ENCODE results near the gene MTHFD1L. TPM values are rescaled to one million over a fixed set of nuclear protein-coding genes. Genes with fewer than 3 reads are reported as not detected.

The MTHFD1L gene
- total and polyA plus RNA-seq, 2 donors = 13.9 to 16.0 TPM

DNA sequence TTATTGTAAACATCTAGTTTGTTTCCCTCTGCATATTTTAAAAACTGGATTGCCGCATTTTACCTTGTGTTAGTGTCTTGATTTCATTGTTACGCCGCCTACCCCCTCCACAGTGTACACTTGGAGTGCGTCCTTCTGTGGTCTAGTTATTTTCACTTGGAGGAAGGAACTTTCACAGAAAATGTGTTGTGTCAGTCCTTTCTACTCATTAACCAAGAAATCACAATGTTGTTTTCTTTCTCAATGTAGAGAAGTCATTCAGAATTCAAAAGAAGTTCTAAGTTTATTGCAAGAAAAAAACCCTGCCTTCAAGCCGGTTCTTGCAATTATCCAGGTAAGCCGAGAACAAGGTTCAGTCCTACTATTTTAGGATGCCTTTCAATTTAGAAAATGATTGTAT is 10.3 kb downstream of the MTHFD1L start:
- peaks cover 3 to 16% of the 10 kb centered on the region in 2 donors for H3K36me3 ChIP-seq (ENCODE audit: control insufficient read depth in 2 of 2, insufficient read depth in 2 of 2, low read length in 1 of 2)
- peaks cover 0 to 6% of the 10 kb centered on the region in 2 donors for H3K4me1 ChIP-seq (ENCODE audit: control insufficient read depth in 2 of 2, insufficient read depth in 2 of 2, low read length in 2 of 2)
- no peak for DNase-seq (ENCODE audit: low read depth in 6 of 9, low spot score in 9 of 9)
- H3K27me3 ChIP-seq (ENCODE audit: control insufficient read depth in 2 of 2, insufficient read depth in 1 of 2, low read length in 1 of 2) = no peaks in the 10 kb centered on the region
- H3K4me3 ChIP-seq (ENCODE audit: low read length in 2 of 2) = no peak overlapping the region
- H3K9me3 ChIP-seq (ENCODE audit: control insufficient read depth in 2 of 2, insufficient read depth in 1 of 2, low read length in 1 of 2) = no peaks in the 10 kb centered on the region
- peak overlapping the region in 1 of 2 donors; percentile 12 for H3K27ac ChIP-seq (ENCODE audit: low read depth in 1 of 2, low read length in 1 of 2)
- 96% methylated on average over 6 of the region's 6 CpGs for WGBS

DNA sequence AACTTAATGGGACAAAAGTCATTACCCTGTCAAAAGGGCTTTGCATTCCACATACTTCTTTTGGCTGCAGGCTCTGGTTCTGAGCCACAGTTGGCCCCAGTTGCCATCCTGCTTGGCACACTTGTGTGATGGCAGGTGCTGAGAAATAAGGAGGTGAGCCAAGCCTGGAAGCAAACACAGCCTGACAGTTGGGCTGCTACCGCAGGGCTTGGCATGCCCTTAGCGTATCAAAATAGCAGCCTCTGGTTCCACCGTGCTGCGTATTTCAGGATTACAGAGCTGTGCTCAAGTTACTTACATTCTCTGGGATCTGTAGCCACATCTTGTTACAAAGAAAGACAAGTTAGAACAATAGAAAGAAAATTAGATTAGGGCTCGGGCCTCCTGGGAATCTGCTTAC is 11.1 kb downstream of the MTHFD1L start:
- Histone ChIP-seq H3K27me3 (ENCODE audit: control insufficient read depth in 2 of 2, insufficient read depth in 1 of 2, low read length in 1 of 2) (no peaks in the 10 kb centered on the region), H3K36me3 (ENCODE audit: control insufficient read depth in 2 of 2, insufficient read depth in 2 of 2, low read length in 1 of 2) (peaks cover 3 to 16% of the 10 kb centered on the region in 2 donors), H3K9me3 (ENCODE audit: control insufficient read depth in 2 of 2, insufficient read depth in 1 of 2, low read length in 1 of 2) (no peaks in the 10 kb centered on the region), H3K4me1 (ENCODE audit: control insufficient read depth in 2 of 2, insufficient read depth in 2 of 2, low read length in 2 of 2) (peaks cover 0 to 6% of the 10 kb centered on the region in 2 donors), H3K4me3 (ENCODE audit: low read length in 2 of 2) (no peak overlapping the region), H3K27ac (ENCODE audit: low read depth in 1 of 2, low read length in 1 of 2) (peak overlapping the region in 1 of 2 donors; percentile 11)
- no peak for DNase-seq (ENCODE audit: low read depth in 6 of 9, low spot score in 9 of 9)
- WGBS = 91% methylated on average over 5 of the region's 5 CpGs

GRCh38 chr6:150877928-150878327 is 12.4 kb downstream of the MTHFD1L start:
- WGBS = 93% methylated on average over 8 of the region's 8 CpGs
- Histone ChIP-seq H3K27ac (ENCODE audit: low read depth in 1 of 2, low read length in 1 of 2) (no peak overlapping the region), H3K27me3 (ENCODE audit: control insufficient read depth in 2 of 2, insufficient read depth in 1 of 2, low read length in 1 of 2) (no peaks in the 10 kb centered on the region), H3K4me3 (ENCODE audit: low read length in 2 of 2) (no peak overlapping the region), H3K36me3 (ENCODE audit: control insufficient read depth in 2 of 2, insufficient read depth in 2 of 2, low read length in 1 of 2) (peaks cover 3 to 13% of the 10 kb centered on the region in 2 donors), H3K4me1 (ENCODE audit: control insufficient read depth in 2 of 2, insufficient read depth in 2 of 2, low read length in 2 of 2) (peaks cover 0 to 6% of the 10 kb centered on the region in 2 donors), H3K9me3 (ENCODE audit: control insufficient read depth in 2 of 2, insufficient read depth in 1 of 2, low read length in 1 of 2) (no peaks in the 10 kb centered on the region)
- DNase-seq (ENCODE audit: low read depth in 6 of 9, low spot score in 9 of 9) = no peak

DNA sequence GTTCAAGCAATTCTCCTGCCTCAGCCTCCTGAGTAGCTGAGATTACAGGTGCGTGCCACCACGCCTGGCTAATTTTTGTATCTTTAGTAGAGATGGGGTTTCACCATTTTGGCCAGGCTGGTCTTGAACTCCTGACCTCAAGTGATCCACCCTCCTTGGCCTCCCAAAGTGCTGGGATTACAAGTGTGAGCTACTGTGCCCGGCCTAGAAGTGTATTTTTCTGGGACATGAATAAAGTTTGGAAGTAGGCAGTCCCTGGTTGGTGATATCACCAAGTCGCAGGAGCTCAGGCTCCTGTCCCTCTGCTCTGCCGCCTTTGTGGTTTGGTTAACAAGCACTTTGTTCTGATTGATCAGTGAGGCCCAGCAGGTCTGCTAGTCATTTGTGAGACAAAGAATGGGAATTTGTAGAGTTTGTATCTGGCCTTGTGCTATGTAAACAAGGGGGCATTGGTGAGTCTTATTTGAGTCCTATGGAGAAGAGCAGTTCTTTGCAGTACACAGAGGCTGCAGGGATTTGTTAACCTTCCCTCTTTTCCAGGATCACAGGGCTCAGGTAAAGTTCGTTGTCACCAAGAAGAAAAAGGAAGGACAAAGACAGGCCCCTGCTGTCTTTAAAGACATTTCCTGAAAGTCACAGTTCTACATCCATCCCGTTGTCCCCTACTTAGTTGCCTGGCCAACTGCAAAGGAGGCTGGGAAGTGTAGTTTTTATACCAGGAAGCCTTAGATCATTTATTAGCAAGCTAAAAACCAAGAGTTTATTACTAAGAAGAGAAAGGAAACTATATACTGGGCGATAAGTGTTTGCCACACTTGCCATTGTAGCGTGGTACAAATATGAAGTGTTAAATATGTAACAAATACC is 13.1 kb downstream of the MTHFD1L start:
- H3K4me1 ChIP-seq (ENCODE audit: control insufficient read depth in 2 of 2, insufficient read depth in 2 of 2, low read length in 2 of 2) = peaks cover 0 to 6% of the 10 kb centered on the region in 2 donors
- DNase-seq (ENCODE audit: low read depth in 6 of 9, low spot score in 9 of 9) = no peak
- peaks cover 3 to 16% of the 10 kb centered on the region in 2 donors for H3K36me3 ChIP-seq (ENCODE audit: control insufficient read depth in 2 of 2, insufficient read depth in 2 of 2, low read length in 1 of 2)
- no peak overlapping the region for H3K4me3 ChIP-seq (ENCODE audit: low read length in 2 of 2)
- H3K9me3 ChIP-seq (ENCODE audit: control insufficient read depth in 2 of 2, insufficient read depth in 1 of 2, low read length in 1 of 2) = no peaks in the 10 kb centered on the region
- WGBS = 88% methylated on average over 9 of the region's 9 CpGs
- H3K27ac ChIP-seq (ENCODE audit: low read depth in 1 of 2, low read length in 1 of 2) = peak overlapping the region in 1 of 2 donors; percentile 13
- no peaks in the 10 kb centered on the region for H3K27me3 ChIP-seq (ENCODE audit: control insufficient read depth in 2 of 2, insufficient read depth in 1 of 2, low read length in 1 of 2)

- Histone ChIP-seq H3K4me1 (ENCODE audit: control insufficient read depth in 2 of 2, insufficient read depth in 2 of 2, low read length in 2 of 2) (peaks cover 0 to 3% of the 10 kb centered on the region in 2 donors), H3K27me3 (ENCODE audit: control insufficient read depth in 2 of 2, insufficient read depth in 1 of 2, low read length in 1 of 2) (no peaks in the 10 kb centered on the region), H3K36me3 (ENCODE audit: control insufficient read depth in 2 of 2, insufficient read depth in 2 of 2, low read length in 1 of 2) (peaks cover 3 to 20% of the 10 kb centered on the region in 2 donors), H3K4me3 (ENCODE audit: low read length in 2 of 2) (no peak overlapping the region), H3K27ac (ENCODE audit: low read depth in 1 of 2, low read length in 1 of 2) (no peak overlapping the region), H3K9me3 (ENCODE audit: control insufficient read depth in 2 of 2, insufficient read depth in 1 of 2, low read length in 1 of 2) (no peaks in the 10 kb centered on the region)
- DNase-seq (ENCODE audit: low read depth in 6 of 9, low spot score in 9 of 9) = no peak
- 98% methylated on average over 3 of the region's 3 CpGs for WGBS
Measured at GRCh38 chr6:150880336-150880735, 14.8 kb downstream of the MTHFD1L start.

DNA sequence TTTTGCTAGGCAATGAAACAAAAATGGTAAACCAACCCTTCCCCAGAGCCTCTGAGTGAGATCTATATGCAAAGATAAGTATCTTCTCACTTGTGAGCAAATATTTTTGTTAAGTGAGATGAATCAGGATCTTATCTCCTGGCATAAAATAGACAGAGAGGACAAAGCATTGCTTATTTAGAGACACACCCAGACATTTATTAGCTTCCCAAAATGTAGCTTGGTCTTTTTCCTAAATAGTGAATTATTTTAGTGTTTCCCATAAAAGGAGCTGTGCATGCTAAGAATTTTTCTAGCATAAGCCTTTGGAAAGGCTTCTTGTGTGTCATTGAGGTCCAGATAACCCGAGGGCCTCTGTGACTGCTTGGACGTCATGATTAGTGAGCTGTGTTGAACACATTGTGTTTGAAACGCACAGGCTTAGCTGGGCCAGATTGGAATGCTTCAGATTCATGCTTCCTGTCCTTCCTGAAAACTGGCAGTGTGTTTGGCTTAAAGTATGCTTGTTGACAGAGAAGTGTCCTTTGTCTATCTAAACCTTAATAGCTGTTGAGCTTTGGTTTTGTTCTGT is 16.5 kb downstream of the MTHFD1L start:
- no peak overlapping the region for H3K4me3 ChIP-seq (ENCODE audit: low read length in 2 of 2)
- no peak overlapping the region for H3K27ac ChIP-seq (ENCODE audit: low read depth in 1 of 2, low read length in 1 of 2)
- WGBS = 86% methylated on average over 3 of the region's 3 CpGs
- no peak for DNase-seq (ENCODE audit: low read depth in 6 of 9, low spot score in 9 of 9)
- peaks cover 3 to 26% of the 10 kb centered on the region in 2 donors for H3K36me3 ChIP-seq (ENCODE audit: control insufficient read depth in 2 of 2, insufficient read depth in 2 of 2, low read length in 1 of 2)
- no peaks in the 10 kb centered on the region for H3K27me3 ChIP-seq (ENCODE audit: control insufficient read depth in 2 of 2, insufficient read depth in 1 of 2, low read length in 1 of 2)
- H3K4me1 ChIP-seq (ENCODE audit: control insufficient read depth in 2 of 2, insufficient read depth in 2 of 2, low read length in 2 of 2) = no peaks in the 10 kb centered on the region
- no peaks in the 10 kb centered on the region for H3K9me3 ChIP-seq (ENCODE audit: control insufficient read depth in 2 of 2, insufficient read depth in 1 of 2, low read length in 1 of 2)

GRCh38 chr6:150883521-150883920 is 18.0 kb downstream of the MTHFD1L start:
- Histone ChIP-seq H3K27ac (ENCODE audit: low read depth in 1 of 2, low read length in 1 of 2) (no peak overlapping the region), H3K36me3 (ENCODE audit: control insufficient read depth in 2 of 2, insufficient read depth in 2 of 2, low read length in 1 of 2) (peaks cover under 1 to 35% of the 10 kb centered on the region in 2 donors), H3K4me3 (ENCODE audit: low read length in 2 of 2) (no peak overlapping the region), H3K9me3 (ENCODE audit: control insufficient read depth in 2 of 2, insufficient read depth in 1 of 2, low read length in 1 of 2) (no peaks in the 10 kb centered on the region), H3K4me1 (ENCODE audit: control insufficient read depth in 2 of 2, insufficient read depth in 2 of 2, low read length in 2 of 2) (no peaks in the 10 kb centered on the region), H3K27me3 (ENCODE audit: control insufficient read depth in 2 of 2, insufficient read depth in 1 of 2, low read length in 1 of 2) (no peaks in the 10 kb centered on the region)
- 96% methylated on average over 3 of the region's 3 CpGs for WGBS
- DNase-seq (ENCODE audit: low read depth in 6 of 9, low spot score in 9 of 9) = no peak

DNA sequence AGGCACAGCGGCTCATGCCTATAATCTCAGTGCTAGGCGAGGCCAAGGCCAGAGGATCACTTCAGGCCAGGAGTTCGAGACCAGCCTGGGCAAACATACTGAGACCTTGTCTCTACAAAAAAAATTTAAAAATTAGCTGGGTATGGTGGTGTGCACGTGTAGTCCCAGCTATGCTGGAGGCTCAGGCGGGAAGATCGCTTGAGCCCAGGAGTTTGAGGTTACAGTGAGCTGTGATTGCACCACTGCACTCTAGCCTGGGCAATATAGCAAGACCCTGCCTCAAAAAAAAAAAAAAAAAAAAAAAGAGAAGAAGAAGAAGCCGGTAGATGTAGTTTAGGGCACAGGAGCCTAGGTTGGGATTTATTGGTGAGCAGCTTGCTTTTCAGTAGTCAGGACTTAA is 20.7 kb downstream of the MTHFD1L start:
- no peaks in the 10 kb centered on the region for H3K27me3 ChIP-seq (ENCODE audit: control insufficient read depth in 2 of 2, insufficient read depth in 1 of 2, low read length in 1 of 2)
- H3K9me3 ChIP-seq (ENCODE audit: control insufficient read depth in 2 of 2, insufficient read depth in 1 of 2, low read length in 1 of 2) = no peaks in the 10 kb centered on the region
- DNase-seq (ENCODE audit: low read depth in 6 of 9, low spot score in 9 of 9) = no peak
- 92% methylated on average over 7 of the region's 7 CpGs for WGBS
- H3K27ac ChIP-seq (ENCODE audit: low read depth in 1 of 2, low read length in 1 of 2) = no peak overlapping the region
- H3K4me3 ChIP-seq (ENCODE audit: low read length in 2 of 2) = no peak overlapping the region
- H3K4me1 ChIP-seq (ENCODE audit: control insufficient read depth in 2 of 2, insufficient read depth in 2 of 2, low read length in 2 of 2) = no peaks in the 10 kb centered on the region
- peaks cover 7 to 50% of the 10 kb centered on the region in 2 donors for H3K36me3 ChIP-seq (ENCODE audit: control insufficient read depth in 2 of 2, insufficient read depth in 2 of 2, low read length in 1 of 2)

DNA sequence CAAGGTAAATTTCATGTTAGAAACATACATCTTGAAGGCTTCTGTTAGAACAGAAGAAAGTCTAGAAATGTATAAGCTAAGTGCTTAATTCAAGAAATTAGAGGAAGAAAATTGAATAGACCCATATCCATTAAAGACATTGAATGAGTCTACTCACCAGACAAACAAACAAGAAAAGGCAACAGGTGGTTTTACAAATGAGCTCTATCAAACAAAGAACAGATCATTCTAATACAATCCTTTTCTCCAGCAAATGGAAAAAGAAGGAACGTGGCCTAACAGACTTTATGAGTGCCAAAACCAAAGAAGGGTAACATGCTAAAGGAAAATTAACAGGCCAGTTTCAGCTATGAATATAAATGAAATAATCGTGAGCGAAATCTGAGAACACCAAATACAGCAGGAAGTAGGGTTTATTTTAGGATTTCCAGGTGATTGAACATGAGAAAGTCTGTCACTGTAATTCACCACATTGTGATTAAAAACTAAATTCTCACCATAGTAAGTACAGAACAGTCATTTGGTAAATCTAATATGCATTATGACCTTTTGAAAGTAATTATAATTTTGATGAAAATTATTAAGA is 22.6 kb downstream of the MTHFD1L start:
- 95% methylated on average over 3 of the region's 3 CpGs for WGBS
- Histone ChIP-seq H3K9me3 (ENCODE audit: control insufficient read depth in 2 of 2, insufficient read depth in 1 of 2, low read length in 1 of 2) (no peaks in the 10 kb centered on the region), H3K27ac (ENCODE audit: low read depth in 1 of 2, low read length in 1 of 2) (no peak overlapping the region), H3K4me1 (ENCODE audit: control insufficient read depth in 2 of 2, insufficient read depth in 2 of 2, low read length in 2 of 2) (no peaks in the 10 kb centered on the region), H3K36me3 (ENCODE audit: control insufficient read depth in 2 of 2, insufficient read depth in 2 of 2, low read length in 1 of 2) (peaks cover 7 to 56% of the 10 kb centered on the region in 2 donors), H3K27me3 (ENCODE audit: control insufficient read depth in 2 of 2, insufficient read depth in 1 of 2, low read length in 1 of 2) (no peaks in the 10 kb centered on the region), H3K4me3 (ENCODE audit: low read length in 2 of 2) (no peak overlapping the region)
- DNase-seq (ENCODE audit: low read depth in 6 of 9, low spot score in 9 of 9) = no peak

All from thymus (tissue), 11 donors.